GM12864 (cell line): ENCODE results near the gene ST3GAL4.
"Not testable (repeated sequence)": the region's sequence is repeated elsewhere in the genome, so short reads cannot be mapped to it uniquely, and the experiment has no call there.

Experiments used
- DNase-seq: peaks from one replicate; pipeline ENCODE4 v3.0.0-alpha.2; 2011; ENCODE audit warnings: low read depth
- H3K4me3 ChIP-seq: 2 replicates; pipeline ENCODE4 v1.5.1; 2011; ENCODE audit warnings: mild to moderate bottlenecking, low read depth, low read length, control low read depth
- TF ChIP-seq, protein P1 (sequence below): IDR thresholded peaks from 2 replicates; pipeline ENCODE4 v1.5.1; 2011; ENCODE audit warnings: low read depth, mild to moderate bottlenecking, moderate library complexity, low read length, control low read depth, inconsistent platforms; ENCODE audit errors: missing control alignments

ST3GAL4 gene

DNA sequence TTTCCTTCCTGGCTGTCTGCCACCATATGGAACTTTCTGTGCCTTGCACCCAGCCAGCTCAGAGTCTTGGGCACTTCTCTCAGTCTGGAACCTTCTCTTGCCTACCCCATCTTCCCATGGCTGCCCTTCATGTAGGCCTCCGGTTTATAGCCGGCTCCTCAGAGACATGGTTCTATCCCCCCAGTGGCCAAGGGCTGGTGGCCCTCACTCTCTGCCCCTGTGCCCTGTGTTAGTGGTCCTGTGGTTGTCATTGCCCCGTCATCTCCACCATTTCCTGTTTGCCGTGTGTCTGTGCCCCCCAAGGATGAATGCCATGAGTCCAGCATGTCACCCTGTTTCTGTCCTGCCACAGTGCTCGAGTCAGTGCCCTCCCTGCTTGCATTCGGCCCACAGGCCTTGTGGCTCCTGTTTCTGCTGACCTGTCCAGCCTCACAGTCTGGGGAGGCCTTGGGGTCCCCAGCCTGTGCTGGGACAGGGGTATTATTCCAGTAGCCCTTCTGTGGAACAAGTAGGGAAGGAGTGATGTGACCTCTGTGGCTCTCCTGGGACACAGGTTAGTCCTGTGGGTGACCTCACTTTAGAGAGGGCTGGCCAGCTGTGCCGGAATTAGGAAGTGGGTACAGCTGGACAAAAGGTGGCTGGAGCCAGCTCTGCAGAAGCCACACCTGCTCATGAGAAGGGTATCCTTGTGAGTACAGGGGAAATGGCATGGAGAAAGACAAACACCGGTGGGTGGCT, 30.7 kb downstream of the ST3GAL4 start:
- DNase-seq, result no peak
- H3K4me3 ChIP-seq, result no peak overlapping the region
- TF ChIP-seq, protein P1, sequence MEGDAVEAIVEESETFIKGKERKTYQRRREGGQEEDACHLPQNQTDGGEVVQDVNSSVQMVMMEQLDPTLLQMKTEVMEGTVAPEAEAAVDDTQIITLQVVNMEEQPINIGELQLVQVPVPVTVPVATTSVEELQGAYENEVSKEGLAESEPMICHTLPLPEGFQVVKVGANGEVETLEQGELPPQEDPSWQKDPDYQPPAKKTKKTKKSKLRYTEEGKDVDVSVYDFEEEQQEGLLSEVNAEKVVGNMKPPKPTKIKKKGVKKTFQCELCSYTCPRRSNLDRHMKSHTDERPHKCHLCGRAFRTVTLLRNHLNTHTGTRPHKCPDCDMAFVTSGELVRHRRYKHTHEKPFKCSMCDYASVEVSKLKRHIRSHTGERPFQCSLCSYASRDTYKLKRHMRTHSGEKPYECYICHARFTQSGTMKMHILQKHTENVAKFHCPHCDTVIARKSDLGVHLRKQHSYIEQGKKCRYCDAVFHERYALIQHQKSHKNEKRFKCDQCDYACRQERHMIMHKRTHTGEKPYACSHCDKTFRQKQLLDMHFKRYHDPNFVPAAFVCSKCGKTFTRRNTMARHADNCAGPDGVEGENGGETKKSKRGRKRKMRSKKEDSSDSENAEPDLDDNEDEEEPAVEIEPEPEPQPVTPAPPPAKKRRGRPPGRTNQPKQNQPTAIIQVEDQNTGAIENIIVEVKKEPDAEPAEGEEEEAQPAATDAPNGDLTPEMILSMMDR, result no peak

DNA sequence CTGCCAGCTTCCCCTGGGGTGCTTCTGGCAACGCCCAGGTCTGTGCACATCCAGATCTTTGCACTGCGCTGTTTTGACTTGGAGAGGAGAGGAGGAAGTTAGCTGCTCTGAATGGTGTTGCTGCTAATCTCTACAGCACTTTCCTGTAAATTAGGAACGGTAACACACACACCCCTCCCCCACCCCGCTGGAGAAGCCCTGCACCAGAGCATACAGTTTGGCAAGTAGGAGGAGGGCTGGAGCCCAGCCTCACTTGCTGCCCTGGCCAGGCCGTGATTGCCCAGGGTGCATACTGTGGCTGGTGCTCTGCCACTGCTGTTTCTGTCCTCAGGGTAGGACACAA, 31.2 kb downstream of the ST3GAL4 start:
- H3K4me3 ChIP-seq, DNase-seq: not testable (repeated sequence)

GRCh38 chr11:126387857-126388256, 32.4 kb downstream of the ST3GAL4 start:
- TF ChIP-seq, protein P1, result no peak
- no peak for DNase-seq
- no peak overlapping the region for H3K4me3 ChIP-seq

- H3K4me3 ChIP-seq, result no peak overlapping the region
- TF ChIP-seq, protein P1, result no peak
- no peak for DNase-seq
Observed at GRCh38 chr11:126390272-126390867, 34.9 kb downstream of the ST3GAL4 start.

DNA sequence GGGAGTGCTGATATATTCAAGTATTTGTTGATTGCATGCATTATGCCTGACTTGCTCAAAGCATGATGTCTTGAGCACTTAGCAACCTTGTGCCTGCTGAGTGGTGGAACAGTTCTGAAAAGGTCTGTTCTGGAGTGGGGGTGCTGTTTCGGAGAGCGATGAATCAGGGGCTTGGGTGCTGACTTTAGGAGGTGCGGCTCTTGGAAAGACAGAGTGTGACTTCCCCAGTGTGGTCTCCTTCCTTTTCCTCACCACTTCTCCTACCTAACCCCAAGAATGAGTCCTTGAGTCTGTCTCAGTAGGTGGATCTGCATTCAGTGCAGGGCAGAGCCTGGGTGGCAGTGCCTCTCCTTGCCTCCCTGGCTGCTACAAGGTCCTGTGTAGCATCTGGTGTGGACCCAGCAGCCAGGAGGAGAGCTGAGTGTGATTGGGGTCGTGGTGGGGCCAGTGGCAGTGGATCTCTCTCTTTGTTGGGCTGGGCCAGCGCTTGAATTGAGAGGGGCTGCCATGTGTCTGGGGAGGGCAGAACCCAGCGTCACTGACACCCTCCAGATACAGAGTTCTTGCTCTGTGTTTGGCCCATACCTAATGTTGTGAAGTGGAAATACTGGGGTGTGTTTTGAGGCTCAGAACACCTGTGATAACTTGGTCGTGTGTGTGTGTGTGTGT, 35.9 kb downstream of the ST3GAL4 start:
- no peak for DNase-seq
- TF ChIP-seq, protein P1, result no peak
- no peak overlapping the region for H3K4me3 ChIP-seq

DNA sequence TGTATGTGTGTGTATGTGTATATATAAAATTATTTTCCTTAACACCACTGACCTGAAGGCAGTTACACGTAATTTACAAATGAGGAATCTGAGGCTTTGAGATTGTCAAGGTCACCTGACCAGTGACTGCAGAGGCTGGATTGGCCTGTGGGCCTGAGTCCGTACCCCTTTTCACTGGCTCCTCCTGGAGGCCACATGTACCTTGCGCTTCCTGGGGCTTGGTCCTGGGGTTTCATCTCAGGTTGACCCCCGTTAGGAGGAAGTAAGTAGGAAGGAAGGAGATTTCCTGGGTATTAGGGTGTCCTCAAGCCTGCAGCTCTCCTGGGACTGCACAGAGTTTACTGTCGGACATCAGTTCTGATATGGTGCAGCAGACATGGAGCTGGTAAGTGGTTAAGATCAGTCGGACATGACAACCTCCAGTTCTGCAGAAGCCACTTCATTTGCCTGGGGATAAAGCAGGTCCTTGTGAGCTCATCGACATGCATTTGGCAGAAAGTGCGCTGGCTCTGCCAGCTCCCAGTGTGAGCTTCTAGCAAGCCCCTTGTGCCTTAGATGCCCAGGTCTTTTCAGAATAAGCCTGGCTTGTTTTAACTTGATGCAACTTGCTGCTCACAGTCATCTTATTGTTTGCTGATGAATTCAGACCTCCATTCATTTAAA, 36.6 kb downstream of the ST3GAL4 start:
- no peak for DNase-seq
- TF ChIP-seq, protein P1, result peak; percentile 31
- H3K4me3 ChIP-seq, result no peak overlapping the region

DNA sequence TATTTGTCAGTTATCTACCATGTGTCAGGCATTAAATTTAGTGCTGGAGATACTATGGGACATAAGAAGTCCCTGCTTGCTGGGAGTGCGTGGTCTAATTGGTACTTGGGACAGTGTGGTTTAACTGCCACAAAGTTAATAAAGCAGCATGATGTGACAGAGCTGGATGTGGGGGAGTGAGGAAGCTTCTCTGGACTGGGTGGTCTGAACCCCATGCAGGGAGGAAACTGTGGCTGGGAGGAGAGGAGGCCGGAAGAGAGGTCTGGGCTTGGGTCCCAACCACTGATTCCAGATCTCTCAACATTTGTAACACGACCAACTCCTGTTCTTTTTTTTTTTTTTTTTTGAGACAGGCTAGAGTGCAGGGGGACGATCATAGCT, 37.1 kb downstream of the ST3GAL4 start:
- no peak overlapping the region for H3K4me3 ChIP-seq
- DNase-seq, result no peak
- TF ChIP-seq, protein P1, result no peak
